Hepatocyte (in vitro differentiated cells): ENCODE data around the gene LRRC27.

Experiments used
- CTCF ChIP-seq: fragments of 200-600 bp; sonication (generic); IDR thresholded peaks from 2 replicates; pipeline ENCODE4 v1.5.1; 2016; ENCODE audit warnings: antibody characterized with exemption, mild to moderate bottlenecking; ENCODE audit not compliant: poor library complexity
- EZH2phosphoT487 ChIP-seq: fragments of 200-600 bp; sonication (generic); IDR thresholded peaks from one replicate; pipeline ENCODE4 v1.6.1; 2018; ENCODE audit warnings: antibody characterized with exemption, mild to moderate bottlenecking, low read depth, moderate library complexity; ENCODE audit not compliant: unreplicated experiment, severe bottlenecking

- TF ChIP-seq CTCF (no peak), EZH2phosphoT487 (no peak)
These were observed 39.4 kb upstream of the LRRC27 start for GRCh38 chr10:132292287-132293200.
